Retinal pigment epithelial cell (primary cell): Measurements from ENCODE around the gene ZSWIM1.

Source experiments
- DNase-seq: peaks from one replicate; pipeline ENCODE4 v3.0.0-alpha.2; 2010; ENCODE audit warnings: low read depth
- H3K4me3 ChIP-seq: 2 replicates; pipeline ENCODE4 v1.5.1; 2011; ENCODE audit warnings: mild to moderate bottlenecking, low read length, control low read depth, moderate library complexity
- TF ChIP-seq, protein P1 (sequence below): conservative IDR thresholded peaks from 2 replicates; pipeline ENCODE4 v1.5.1; 2011; ENCODE audit warnings: low read depth, low read length, control low read depth, inconsistent platforms

The ZSWIM1 gene

DNA sequence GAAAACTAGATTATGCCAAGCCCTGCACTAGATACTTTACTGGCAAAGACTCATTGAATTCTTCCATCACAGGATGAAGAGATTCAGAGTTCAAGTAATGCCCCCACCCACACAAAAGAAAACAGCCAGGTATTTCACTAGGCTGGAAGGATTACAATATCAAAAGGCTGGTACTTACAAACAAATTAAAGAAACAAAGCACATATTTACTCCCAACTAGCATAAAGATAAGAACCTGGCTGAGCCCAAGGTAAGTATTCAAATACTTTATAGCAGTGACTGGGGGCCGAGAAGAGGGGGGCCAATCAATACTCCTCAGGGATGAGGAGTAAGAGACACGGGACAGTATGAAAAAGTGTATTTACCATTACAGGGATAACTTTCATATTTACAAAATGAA lies 27.5 kb upstream of the ZSWIM1 start:
- TF ChIP-seq, protein P1, sequence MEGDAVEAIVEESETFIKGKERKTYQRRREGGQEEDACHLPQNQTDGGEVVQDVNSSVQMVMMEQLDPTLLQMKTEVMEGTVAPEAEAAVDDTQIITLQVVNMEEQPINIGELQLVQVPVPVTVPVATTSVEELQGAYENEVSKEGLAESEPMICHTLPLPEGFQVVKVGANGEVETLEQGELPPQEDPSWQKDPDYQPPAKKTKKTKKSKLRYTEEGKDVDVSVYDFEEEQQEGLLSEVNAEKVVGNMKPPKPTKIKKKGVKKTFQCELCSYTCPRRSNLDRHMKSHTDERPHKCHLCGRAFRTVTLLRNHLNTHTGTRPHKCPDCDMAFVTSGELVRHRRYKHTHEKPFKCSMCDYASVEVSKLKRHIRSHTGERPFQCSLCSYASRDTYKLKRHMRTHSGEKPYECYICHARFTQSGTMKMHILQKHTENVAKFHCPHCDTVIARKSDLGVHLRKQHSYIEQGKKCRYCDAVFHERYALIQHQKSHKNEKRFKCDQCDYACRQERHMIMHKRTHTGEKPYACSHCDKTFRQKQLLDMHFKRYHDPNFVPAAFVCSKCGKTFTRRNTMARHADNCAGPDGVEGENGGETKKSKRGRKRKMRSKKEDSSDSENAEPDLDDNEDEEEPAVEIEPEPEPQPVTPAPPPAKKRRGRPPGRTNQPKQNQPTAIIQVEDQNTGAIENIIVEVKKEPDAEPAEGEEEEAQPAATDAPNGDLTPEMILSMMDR, result no peak
- DNase-seq, result no peak
- H3K4me3 ChIP-seq, result no peak overlapping the region

DNA sequence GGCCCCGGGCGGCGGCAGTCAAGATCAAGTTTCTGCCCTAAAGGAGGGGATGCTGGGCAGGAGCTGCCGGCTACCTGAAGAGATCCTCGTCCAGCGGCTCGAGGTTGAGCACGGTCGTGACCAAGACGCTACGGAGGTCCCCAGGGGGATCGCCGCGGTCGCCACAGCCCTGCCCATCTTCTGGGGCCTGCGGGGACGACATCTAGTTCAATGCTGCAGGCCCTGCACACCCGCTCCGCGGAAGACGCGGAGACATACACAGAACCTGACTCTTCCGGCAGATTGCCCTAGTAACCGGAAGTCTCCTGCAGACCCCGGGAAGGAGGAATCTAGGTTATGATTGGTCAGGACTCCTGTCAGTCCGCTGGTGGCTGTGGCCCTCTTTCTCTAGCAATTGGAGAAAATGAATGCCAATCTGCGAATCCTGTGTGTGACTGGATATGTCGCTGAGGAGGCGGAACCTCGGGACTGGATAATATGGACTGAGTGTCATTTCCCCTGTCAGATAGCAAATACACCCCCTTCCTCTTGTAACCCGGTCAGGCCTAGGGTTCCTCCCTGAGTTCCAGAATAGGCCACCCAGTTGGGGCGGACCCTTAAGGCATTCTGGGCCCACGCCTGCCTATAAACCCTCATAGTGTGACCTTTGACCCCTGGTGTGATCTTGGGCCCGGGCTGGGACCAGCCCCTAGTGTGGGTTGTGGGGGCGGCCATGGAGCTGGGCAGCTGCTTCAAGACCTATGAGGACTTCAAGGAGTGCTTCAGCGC lies 23.7 kb upstream of the ZSWIM1 start, which contains the start of the genes ACOT8 and ZSWIM3:
ACOT8 (minus strand) TSS at position 279 of the 768 bp plus-strand sequence; CDS start at position 202, 77 bp downstream.
ZSWIM3 (plus strand) TSS at position 501 of the 768 bp plus-strand sequence; CDS start at position 713, 212 bp downstream.
- peak within 1 kb of the TSS; percentile 88 for H3K4me3 ChIP-seq
- DNase-seq, result peak; percentile 100
- TF ChIP-seq, protein P1, result no peak

- DNase-seq, result no peak
- TF ChIP-seq, protein P1, result no peak
- peak overlapping the region; percentile 88 for H3K4me3 ChIP-seq
Measured at GRCh38 chr20:45857882-45858216, 23.2 kb upstream of the ZSWIM1 start.

DNA sequence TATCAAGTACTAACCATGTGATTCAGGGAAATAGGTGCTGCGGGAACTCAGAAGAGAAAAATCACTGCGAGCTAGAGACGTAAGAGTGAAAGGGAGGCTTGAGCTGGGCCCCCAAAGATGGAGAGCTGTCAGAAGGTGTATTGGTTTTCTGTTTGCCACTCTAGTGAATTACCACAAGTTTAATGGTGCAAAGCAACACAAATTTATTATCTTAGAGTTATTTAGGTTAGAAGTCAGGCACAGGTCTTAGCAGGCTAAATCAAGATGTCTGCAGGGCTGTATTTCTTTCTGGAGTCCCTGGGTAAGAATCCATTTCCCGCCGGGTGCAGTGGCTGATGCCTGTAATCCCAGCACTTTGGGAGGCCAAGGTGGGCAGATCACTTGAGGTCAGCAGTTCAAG lies 21.1 kb upstream of the ZSWIM1 start:
- DNase-seq, result no peak
- H3K4me3 ChIP-seq, result no peak overlapping the region
- TF ChIP-seq, protein P1, result no peak

DNA sequence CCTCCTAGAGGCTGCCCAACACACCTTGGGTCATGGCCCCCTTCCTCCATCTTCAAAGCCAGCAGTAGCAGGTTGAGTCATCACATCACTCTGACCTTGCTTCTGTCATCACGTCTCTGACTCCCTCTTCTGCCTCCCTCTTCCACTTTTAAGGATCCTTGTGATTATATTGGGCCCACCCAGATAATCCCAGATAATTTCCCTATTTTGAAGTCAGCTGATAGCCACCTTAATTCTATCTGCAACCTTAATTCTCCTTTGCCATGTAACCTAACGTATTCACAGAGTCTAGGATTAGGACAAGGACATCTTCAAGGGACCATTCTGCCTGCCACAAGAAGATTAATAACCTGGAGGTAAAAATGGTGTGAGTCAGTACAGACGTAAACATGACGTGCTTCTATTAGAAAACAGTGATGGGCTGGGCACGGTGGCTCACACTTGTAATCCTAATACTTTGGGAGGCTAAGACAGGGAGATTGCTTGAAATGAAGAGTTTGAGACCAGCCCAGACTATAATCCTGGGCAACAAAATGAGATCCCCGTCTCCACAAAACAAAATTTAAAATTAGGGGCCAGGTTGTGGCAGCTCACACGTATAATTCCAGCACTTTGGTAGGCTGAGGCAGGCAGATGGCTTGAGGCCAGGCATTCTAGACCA lies 20.3 kb upstream of the ZSWIM1 start:
- no peak for DNase-seq
- TF ChIP-seq, protein P1, result no peak
- no peak overlapping the region for H3K4me3 ChIP-seq

- no peak overlapping the region for H3K4me3 ChIP-seq
- TF ChIP-seq, protein P1, result no peak
- DNase-seq, result no peak
Measured at GRCh38 chr20:45861221-45862075, 19.6 kb upstream of the ZSWIM1 start.
